Muscle of leg (tissue), 11 donors: ENCODE data around the gene SELENOM. TPM values are rescaled to one million over a fixed set of nuclear protein-coding genes. Genes with fewer than 3 reads are reported as not detected.

ENCODE experiments used
- DNase-seq: peaks from one replicate; pipeline ENCODE4 v3.0.0; 2013
- H3K27ac ChIP-seq: one replicate; pipeline ENCODE4 v1.5.1; 2013; ENCODE audit warnings: mild to moderate bottlenecking, low read length, control low read depth
- H3K27me3 ChIP-seq: one replicate; pipeline ENCODE4 v1.6.1; 2013; ENCODE audit warnings: low read length; ENCODE audit not compliant: control insufficient read depth, insufficient read depth
- H3K36me3 ChIP-seq: one replicate; pipeline ENCODE4 v1.6.1; 2013; ENCODE audit warnings: low read length; ENCODE audit not compliant: control insufficient read depth, insufficient read depth
- H3K4me1 ChIP-seq: one replicate; pipeline ENCODE4 v1.6.1; 2013; ENCODE audit warnings: low read length; ENCODE audit not compliant: control insufficient read depth, insufficient read depth
- H3K4me3 ChIP-seq: one replicate; pipeline ENCODE4 v1.5.1; 2013; ENCODE audit warnings: low read length, control low read depth
- H3K9me3 ChIP-seq: replicated peaks from 2 replicates; pipeline ENCODE4 v1.6.1; 2013; ENCODE audit warnings: low read depth, low read length; ENCODE audit not compliant: control insufficient read depth
- WGBS: methylation state at CpG from one replicate; pipeline ENCODE4 v1.1.5; 2013; ENCODE audit warnings: missing lambda C conversion rate; ENCODE audit not compliant: insufficient coverage; 5-methylcytosine and 5-hydroxymethylcytosine counted together
- polyA plus RNA-seq, 8 donors: library from polyadenylated mRNA; unstranded; fragments of 120-200 nt; gene quantifications; one replicate each; pipeline versions ENCODE4 v1.2.1 to v1.2.3, GENCODE V29; 2013; ENCODE audit warnings: inconsistent platforms in 1 of 8, low replicate concordance in 1 of 8; ENCODE audit not compliant: insufficient read length in 8 of 8, insufficient read depth in 1 of 8
- total RNA-seq: library from RNA; stranded (reverse); fragments of 120-200 nt; gene quantifications from one replicate; pipeline ENCODE4 v1.2.4, GENCODE V29; 2013

The SELENOM gene
- total and polyA plus RNA-seq, 9 donors = 12.1 to 35.1 (median 26.1) TPM

- Histone ChIP-seq H3K27ac (no peak overlapping the region), H3K27me3 (peaks cover 18% of the 10 kb centered on the region), H3K9me3 (peaks cover 7% of the 10 kb centered on the region), H3K4me3 (no peak overlapping the region), H3K36me3 (no peaks in the 10 kb centered on the region), H3K4me1 (peaks cover 14% of the 10 kb centered on the region)
- no peak for DNase-seq
These were observed 36.9 kb upstream of the SELENOM start for GRCh38 chr22:31144223-31144622.

GRCh38 chr22:31143537-31143936 lies 36.2 kb upstream of the SELENOM start:
- Histone ChIP-seq H3K4me3 (no peak overlapping the region), H3K27me3 (peaks cover 20% of the 10 kb centered on the region), H3K27ac (no peak overlapping the region), H3K9me3 (peaks cover 7% of the 10 kb centered on the region), H3K36me3 (no peaks in the 10 kb centered on the region), H3K4me1 (peaks cover 11% of the 10 kb centered on the region)
- peak; percentile 48 for DNase-seq
- WGBS = 56% methylated on average over 3 of the region's 3 CpGs

- H3K4me1 ChIP-seq = peaks cover 9% of the 10 kb centered on the region
- H3K36me3 ChIP-seq = no peaks in the 10 kb centered on the region
- no peak overlapping the region for H3K4me3 ChIP-seq
- WGBS = 68% methylated on average over 2 of the region's 3 CpGs
- H3K27me3 ChIP-seq = peaks cover 21% of the 10 kb centered on the region
- H3K9me3 ChIP-seq = peaks cover 7% of the 10 kb centered on the region
- H3K27ac ChIP-seq = no peak overlapping the region
- DNase-seq = no peak
These were observed 35.7 kb upstream of the SELENOM start for GRCh38 chr22:31143038-31143437.

GRCh38 chr22:31142285-31142684 lies 34.9 kb upstream of the SELENOM start:
- no peaks in the 10 kb centered on the region for H3K36me3 ChIP-seq

DNA sequence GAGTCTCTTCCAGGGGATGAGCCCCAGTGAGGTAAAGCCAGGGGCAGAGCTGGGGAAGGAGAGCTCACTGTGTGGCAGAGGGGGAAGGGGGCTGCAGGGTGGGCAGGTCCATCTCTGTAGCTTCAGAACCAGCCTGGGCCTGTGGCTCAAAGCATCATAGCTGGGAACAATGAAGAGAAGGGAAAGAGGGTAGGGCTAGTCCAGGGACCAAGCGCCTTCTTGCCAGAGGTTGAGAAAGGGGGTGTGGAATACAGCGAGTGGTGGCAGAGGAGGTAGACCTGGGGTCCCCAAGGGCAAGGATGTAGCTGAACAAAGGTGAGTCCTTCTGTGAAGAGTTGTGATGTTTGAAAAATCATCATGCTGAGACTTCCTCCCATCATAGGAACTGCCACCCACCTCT lies 34.2 kb upstream of the SELENOM start:
- no peak for DNase-seq
- 94% methylated on average over 2 of the region's 2 CpGs for WGBS
- no peaks in the 10 kb centered on the region for H3K9me3 ChIP-seq
- H3K4me3 ChIP-seq = no peak overlapping the region
- H3K4me1 ChIP-seq = peaks cover 9% of the 10 kb centered on the region
- H3K36me3 ChIP-seq = no peaks in the 10 kb centered on the region
- peaks cover 19% of the 10 kb centered on the region for H3K27me3 ChIP-seq
- H3K27ac ChIP-seq = no peak overlapping the region

More at GRCh38 chr22:31142285-31142684, 34.9 kb upstream of the SELENOM start:
- peaks cover 9% of the 10 kb centered on the region for H3K4me1 ChIP-seq
- no peak overlapping the region for H3K27ac ChIP-seq
- peaks cover 2% of the 10 kb centered on the region for H3K9me3 ChIP-seq
- H3K27me3 ChIP-seq = peaks cover 19% of the 10 kb centered on the region
- no peak overlapping the region for H3K4me3 ChIP-seq
- DNase-seq = no peak
- WGBS = 66% methylated on average over 4 of the region's 4 CpGs

GRCh38 chr22:31140746-31141145 lies 33.4 kb upstream of the SELENOM start:
- H3K9me3 ChIP-seq = no peaks in the 10 kb centered on the region
- H3K27me3 ChIP-seq = peaks cover 19% of the 10 kb centered on the region
- 81% methylated on average over 4 of the region's 5 CpGs for WGBS
- H3K4me1 ChIP-seq = peaks cover 9% of the 10 kb centered on the region
- H3K4me3 ChIP-seq = no peak overlapping the region
- H3K36me3 ChIP-seq = no peaks in the 10 kb centered on the region
- H3K27ac ChIP-seq = no peak overlapping the region
- no peak for DNase-seq

DNA sequence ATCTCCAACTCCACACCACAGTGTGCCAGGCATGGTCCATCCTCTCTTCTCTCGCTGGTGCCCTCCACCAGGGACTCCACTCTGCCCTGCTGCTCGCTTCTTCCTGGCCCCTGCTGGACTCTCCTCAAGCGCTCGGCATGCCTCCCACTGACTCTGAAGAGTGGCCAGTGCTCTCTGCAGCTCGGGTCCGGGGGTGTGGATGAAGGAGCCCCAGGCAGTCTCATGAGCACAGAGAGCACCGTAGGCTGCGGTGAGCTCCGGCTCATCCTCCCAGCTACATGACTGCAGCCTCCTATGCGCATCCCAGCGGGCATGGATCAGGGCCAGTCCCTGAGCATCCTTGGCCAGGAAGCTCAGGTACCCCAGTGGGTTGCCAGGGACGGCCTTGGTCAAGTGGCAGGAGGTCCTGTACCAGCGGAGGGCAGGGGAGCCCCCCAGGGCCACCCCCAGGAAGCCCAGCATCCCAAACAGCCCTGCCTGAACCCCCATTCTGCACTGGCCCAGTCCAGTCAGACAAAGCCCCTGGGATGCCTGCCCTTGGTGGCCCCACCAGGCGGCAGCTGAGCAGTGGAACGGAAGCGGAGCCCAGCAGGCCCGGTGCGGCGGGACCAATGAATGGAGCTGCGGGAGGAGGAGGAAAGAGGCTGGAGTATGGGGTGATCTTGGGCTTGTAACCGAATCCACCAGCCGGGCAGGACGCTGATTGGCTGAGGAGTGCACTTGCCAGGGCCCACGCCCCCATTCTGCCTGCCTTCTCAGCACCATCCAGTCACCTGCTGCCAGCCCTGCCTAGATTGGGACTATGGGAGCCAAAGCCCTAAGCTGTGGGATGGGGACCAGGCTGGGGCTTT lies 32.7 kb upstream of the SELENOM start, which contains the start of gene PLA2G3:
Gene PLA2G3 (minus strand): TSS at position 643 of the 851 bp plus-strand sequence. CDS start 154 bp downstream, at position 489.
- Histone ChIP-seq H3K4me1 (peaks cover 9% of the 10 kb centered on the region), H3K27me3 (peaks cover 19% of the 10 kb centered on the region), H3K36me3 (no peaks in the 10 kb centered on the region), H3K4me3 (no peak within 1 kb of the TSS), H3K9me3 (no peaks in the 10 kb centered on the region), H3K27ac (no peak within 1 kb of the TSS)
- WGBS = 14% methylated on average over 20 of the region's 24 CpGs
- DNase-seq = peak; percentile 22

GRCh38 chr22:31139066-31139465 lies 31.7 kb upstream of the SELENOM start:
- Histone ChIP-seq H3K9me3 (no peaks in the 10 kb centered on the region), H3K4me3 (no peak overlapping the region), H3K36me3 (no peaks in the 10 kb centered on the region), H3K27me3 (peaks cover 19% of the 10 kb centered on the region), H3K4me1 (peaks cover 9% of the 10 kb centered on the region), H3K27ac (no peak overlapping the region)
- WGBS = no CpG with 5 or more reads among the region's 3 CpGs
- DNase-seq = no peak

DNA sequence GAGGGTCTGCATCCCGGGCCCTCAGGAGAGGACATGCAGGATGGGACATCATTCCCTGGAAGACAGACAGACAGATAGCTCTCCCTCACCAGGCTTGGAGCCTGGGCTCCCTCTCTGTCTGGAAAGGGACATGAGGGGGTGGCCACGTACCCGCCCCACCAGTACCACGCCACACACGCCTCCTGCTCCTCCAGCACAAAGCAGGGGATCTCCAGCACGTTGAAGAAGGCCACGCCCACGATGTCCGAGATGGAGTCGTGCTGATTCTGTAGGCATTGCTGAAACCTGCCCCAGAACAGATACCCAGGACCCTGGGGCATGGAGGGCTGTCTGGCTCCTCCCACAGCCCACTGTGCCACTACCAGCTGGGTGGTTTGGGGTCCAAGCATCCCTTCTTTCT lies 30.8 kb upstream of the SELENOM start:
- Histone ChIP-seq H3K9me3 (no peaks in the 10 kb centered on the region), H3K4me1 (peaks cover 8% of the 10 kb centered on the region), H3K4me3 (no peak overlapping the region), H3K36me3 (no peaks in the 10 kb centered on the region), H3K27ac (no peak overlapping the region), H3K27me3 (peaks cover 19% of the 10 kb centered on the region)
- 77% methylated on average over 8 of the region's 10 CpGs for WGBS
- DNase-seq = no peak

DNA sequence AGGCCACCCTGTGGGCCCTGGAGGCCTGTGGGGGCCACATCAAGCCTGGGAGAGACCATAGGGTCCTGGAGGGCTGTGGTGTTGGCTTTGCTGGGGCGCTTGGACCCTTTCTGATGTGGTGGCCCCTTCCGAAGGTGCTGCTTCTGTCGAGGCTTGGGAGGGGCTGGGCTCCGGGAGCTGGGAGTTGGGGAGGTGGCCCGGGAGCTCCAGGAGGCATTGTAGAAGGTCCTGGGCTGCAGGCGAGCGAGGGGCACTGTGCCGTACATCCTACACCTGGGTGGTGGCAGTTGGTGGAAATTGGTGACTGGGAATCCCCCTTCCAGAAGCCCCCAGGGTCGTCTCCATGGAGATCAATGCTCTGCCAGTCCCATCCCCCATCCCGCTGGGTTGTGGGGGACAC lies 30.4 kb upstream of the SELENOM start:
- Histone ChIP-seq H3K36me3 (no peaks in the 10 kb centered on the region), H3K9me3 (no peaks in the 10 kb centered on the region), H3K4me1 (peaks cover 5% of the 10 kb centered on the region), H3K4me3 (no peak overlapping the region), H3K27me3 (peaks cover 19% of the 10 kb centered on the region), H3K27ac (no peak overlapping the region)
- WGBS = 80% methylated on average over 9 of the region's 10 CpGs
- DNase-seq = no peak
